ENCODE data around the gene CCDC149. TPM values are rescaled to one million over a fixed set of nuclear protein-coding genes. Genes with fewer than 3 reads are reported as not detected.

CCDC149 gene
- total RNA-seq, 1 donor from 2014 or later = 11.7 TPM

DNA sequence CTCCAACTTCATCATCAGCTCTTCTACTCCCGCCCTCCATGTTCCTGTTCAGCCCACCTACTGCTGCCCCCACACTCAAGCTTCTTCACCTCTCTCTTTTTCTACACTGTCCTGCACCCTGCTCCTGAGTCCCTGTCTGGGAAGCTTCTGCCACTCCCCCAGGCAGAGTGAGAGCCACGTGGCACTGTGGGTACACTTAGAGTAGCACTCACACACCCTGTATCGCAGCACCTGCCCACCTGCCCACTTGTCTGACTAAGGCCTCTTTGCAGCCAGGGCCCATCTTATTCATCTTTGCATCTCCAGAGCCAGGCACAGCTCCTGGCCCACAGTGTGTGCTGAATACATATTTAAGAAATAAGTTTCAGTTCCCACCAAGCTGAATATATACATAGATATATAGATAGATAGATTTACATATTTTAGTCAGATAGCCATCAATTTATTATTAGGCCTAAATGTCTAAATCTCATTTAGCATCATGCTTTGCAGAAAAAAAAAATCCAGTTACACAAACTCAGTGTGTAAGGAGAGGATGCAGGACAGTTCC lies 24.9 kb downstream of the CCDC149 start:
- intact Hi-C loops (cut with DNase I) = no loop called here
- no peak for DNase-seq (ENCODE audit: low spot score)

DNA sequence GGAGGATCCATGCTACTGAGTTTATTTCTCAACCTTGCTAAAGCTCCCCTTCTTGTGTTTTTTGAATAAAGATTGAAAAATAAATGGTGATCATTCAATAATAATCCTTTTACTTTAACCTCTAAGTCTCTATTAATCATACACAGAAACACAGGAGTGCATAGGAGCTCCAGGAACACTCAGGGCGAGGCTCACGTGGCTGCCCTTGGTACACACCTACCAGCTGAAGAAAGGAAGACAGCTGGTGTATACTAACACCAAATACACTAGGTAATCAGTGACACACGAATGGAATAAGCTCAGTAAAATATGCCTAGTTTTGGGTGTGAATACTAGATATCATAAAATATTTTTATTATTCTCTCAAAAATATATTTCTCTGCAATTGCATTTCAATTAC lies 26.2 kb downstream of the CCDC149 start:
- DNase-seq (ENCODE audit: low spot score) = no peak
- intact Hi-C loops (cut with DNase I) = no loop called here

DNA sequence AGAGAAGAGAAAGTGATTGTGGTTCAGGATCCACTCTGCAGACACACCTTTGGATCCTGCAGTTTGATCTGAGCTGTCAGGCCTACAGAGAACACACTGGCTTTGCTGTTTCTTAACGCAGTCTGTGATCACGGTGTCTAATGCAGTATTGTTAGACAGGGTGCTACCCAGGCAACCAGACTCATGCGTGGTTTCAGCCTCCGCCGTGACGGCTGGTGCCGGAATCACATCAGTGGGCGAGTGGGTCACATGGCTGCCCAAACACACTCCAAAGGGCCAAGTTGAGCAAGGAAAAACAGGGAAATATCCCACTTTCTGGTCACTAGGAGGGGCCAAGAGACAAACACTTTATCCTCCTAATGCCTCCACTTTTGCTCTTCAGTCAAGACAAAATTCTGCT lies 27.5 kb downstream of the CCDC149 start:
- intact Hi-C loops (cut with DNase I) = no loop called here
- DNase-seq (ENCODE audit: low spot score) = no peak

DNA sequence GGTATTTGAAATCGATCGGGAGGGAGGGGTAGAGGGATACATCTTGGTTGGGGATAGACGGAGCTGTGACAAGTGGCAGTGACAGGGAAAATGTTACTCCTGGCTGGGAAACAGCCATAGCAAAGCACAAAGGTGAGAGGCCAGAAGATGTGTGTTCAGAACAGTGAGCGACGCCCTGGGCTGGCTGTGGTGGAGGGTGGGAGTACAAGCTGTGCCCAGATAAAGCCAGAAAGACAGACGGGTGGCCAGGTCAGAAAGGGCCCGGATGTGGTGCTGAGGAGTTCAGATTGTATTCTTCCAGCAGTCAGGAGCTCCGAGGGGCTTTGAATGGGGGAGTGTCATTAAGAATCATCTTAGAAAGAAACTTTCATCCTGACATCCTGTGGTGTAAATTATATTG lies 27.9 kb downstream of the CCDC149 start:
- no peak for DNase-seq (ENCODE audit: low spot score)
- intact Hi-C loops (cut with DNase I) = no loop called here

DNA sequence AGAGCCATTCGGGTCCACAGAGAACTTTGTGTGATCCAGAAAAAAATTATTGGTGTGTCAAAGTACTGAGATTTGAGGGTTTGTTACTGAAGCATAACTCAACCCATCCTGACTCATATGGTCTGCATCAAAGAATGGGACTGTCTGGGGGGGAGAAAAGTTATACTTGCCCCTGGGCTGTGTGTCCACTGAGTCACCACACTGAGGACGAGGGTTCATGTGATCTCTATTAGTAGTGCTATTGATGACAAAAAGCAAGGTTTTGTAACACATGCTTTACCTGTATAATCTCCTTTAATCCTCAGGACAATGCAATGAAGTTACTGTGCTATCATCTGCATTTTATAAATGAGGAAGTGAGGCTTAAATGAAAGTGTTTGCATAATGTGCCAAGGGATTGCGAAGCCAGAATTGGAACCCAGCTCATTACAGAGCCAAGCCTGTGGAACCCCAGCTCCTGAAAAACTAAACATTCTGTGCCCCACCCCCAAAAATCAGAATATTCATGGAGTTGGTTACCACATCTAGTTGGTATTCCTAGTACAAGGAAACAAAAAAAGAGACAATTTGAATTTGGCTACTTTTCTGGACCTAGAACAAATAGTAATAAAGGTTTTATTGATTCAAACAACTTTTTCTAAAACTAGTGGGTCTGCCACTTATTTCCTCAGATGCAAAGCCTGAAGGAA lies 31.2 kb downstream of the CCDC149 start:
- DNase-seq (ENCODE audit: low spot score) = no peak
- intact Hi-C loops (cut with DNase I) = no loop called here

DNA sequence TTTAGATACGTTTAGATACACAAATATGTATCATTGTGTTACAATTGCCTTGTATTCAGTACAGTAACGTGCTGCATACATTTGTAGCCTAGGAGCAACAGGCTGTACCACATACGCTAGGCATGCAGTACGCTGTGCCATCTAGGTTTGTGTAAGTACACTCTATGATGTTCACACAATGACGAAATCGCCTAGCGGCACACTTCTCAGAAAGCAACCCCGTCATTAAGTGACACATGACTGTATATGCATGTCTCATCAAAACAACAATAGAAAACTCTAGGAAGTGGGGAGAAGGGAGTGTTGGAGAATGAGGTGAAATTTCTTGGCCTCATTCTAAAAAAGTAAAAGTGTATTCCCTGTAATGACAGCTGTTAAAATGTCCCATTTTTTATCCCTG lies 32.7 kb downstream of the CCDC149 start:
- DNase-seq (ENCODE audit: low spot score) = no peak
- intact Hi-C loops (cut with DNase I) = no loop called here

DNA sequence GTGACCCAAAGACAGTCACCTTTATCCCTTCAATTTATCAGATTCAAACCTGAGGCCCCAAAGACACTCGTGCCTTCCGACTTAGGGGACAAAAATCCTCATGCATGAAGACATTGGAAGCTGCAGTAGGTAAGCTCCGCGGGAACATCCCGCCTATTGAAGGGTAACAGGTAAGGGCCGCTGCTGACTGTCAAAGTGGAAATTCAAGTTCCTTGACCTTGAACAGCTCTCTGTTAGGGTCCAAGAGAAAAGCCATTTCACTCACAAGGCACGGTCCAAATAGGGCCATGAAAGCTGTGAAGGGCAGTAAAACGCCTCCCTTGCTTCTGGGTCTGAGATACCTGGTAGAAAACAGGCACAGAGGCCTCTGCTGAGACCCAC lies 34.2 kb downstream of the CCDC149 start:
- intact Hi-C loops (cut with DNase I) = no loop called here
- DNase-seq (ENCODE audit: low spot score) = no peak

DNA sequence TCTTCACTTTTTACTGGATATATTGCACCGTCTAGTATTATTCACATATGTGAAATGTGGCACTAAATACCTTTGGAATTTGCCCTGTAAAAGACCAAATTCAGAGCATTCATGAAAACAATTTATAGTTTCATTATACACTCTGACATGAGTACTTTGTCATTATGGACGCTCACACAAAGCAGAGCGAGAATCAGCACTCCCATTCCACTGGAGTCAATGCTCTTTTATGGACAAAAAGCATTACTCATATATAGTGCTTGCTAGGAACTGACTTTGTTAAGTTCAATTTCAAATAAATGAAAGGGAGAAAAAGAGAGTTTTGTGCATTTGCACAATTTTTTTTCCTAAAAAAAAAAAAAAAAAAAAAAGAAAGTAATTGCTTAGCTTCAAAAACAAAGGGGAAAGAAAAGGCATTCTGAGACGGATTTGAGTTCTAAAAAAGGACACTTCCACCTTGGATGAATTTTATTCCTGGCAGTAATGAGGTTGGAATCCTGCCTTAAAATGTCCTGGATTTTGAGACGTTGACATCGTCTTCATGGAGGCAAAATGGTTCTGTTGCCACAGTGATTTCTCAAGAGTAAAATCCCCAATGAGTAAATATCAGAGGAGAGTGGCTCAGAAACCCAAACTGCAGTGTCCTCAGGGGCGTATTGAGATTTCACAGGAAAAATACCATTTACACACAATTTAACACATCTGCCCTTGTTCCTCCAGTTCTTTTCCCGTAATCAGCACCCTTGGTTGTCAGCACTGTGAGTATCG lies 34.8 kb downstream of the CCDC149 start:
- no peak for DNase-seq (ENCODE audit: low spot score)
- intact Hi-C loops (cut with DNase I) = no loop called here

DNA sequence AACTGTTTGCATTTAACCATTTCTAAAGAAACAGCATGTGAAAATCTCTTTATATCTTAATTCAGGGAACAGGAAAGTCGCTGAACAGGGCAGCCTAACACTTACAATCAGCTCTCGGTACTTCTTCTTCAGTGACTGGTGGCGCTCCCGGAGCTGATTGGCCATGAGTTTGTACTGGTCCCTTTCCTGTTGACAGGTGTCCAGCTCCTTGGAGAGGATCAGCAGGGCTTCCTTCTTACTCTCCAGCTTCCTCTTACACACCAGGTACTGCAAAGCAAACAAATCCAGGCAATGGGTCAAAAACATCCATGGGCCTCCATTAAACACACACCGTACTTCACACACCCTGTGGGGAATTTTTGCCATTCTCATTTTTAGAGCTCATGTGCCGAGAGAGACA lies 36.4 kb downstream of the CCDC149 start:
- intact Hi-C loops (cut with DNase I) = no loop called here
- no peak for DNase-seq (ENCODE audit: low spot score)

DNA sequence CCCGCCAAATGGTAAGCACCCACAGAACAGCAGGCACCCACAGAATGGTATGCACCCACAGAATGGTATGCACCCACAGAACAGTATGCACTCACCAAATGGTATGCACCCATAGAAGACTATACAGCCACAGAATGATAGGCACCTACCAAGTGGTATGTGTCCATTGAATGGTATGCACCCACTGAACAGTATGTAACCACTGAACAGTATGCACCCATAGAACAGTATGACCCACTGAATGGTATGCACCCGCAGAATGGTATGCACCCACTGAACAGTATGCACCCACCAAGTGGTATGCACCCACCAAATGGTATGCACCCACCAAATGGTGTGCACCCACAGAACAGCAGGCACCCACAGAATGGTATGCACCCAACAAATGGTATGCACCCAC lies 40.1 kb downstream of the CCDC149 start:
- no peak for DNase-seq (ENCODE audit: low spot score)
- intact Hi-C loops (cut with DNase I) = no loop called here

DNA sequence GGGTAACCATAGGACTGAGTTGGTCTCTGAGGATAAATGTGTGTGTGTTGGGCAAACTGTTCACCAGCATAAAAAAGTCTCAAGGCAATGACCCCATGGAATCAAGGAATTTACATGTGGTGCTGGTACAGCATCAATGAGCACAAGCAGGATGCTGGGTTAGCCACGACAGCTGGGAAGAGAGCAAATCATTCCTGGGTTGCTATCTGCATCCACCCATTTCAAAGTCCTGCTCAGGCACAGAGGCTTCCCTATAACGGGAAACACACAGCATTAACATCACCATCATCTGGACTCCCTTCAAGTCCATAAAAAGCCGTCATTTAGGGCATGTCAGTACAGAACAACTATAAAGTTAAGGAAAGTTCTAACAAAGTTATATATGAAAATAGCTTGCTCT lies 41.6 kb downstream of the CCDC149 start:
- intact Hi-C loops (cut with DNase I) = no loop called here

DNA sequence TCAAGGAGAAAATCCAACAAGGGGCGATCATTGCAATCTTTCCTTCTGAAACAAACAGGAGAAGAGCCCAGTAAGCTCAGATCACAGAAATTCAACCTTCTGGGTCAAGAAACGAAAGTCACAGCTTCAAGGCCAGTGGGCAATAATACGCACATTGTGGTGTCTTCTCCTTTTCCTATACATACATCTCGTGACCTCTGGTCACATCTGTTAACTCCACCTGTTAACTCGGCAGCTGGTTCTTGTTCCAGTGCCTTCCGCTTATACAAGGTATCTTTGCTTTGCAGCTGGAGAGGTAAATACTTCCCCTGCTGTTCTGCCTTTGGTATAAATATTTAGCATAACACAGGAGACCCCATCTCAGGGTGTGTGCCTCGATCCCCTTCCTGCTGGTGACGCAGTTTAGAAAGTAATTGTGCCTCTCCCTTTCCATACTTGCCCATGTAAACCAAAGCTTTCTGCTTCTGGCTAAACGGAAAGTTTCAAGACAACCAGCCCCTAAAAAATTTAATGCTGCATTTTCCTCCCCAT lies 45.0 kb downstream of the CCDC149 start:
- intact Hi-C loops (cut with DNase I) = no loop called here
- no peak for DNase-seq (ENCODE audit: low spot score)

More for the DNA sequence above, 41.6 kb downstream of the CCDC149 start:
- no peak for DNase-seq (ENCODE audit: low spot score)

DNA sequence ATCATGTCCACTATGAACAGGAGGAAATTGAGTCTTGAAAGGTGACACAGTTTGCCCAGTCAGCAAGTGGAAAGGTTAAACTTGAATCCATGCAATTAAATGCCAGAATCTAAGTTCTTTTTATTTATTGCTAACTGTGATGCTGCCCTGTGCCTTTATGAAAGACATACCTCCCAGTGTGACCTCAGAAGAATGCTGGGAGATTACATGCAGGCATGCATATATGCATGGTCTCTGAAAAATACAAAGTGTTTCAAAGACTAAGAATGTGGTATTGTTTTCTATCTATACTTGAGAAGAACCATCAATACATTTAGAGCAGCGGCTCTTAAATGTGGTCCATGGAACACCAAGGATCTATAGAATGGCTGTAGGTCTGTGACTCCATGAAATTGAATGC lies 45.6 kb downstream of the CCDC149 start:
- intact Hi-C loops (cut with DNase I) = no loop called here
- DNase-seq (ENCODE audit: low spot score) = no peak

DNA sequence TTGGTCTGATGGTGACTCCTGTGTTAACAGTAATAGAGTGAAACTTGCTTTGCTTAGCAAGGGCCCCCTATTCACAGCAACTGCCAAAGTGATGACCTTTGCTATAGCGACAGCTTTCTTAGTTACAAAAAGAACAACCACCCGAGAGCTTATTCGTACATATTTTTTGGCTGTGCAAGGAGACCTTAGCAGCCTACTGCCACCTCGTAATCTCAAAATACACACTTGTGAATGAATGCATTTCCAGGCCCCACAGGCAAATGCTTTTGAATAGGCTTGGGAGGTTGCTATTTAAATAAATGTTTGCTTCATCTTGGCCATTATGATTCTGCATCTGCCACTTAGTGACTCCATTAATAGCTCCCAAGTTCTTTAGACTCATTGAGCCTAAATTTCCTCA lies 47.4 kb downstream of the CCDC149 start:
- intact Hi-C loops (cut with DNase I) = no loop called here
- no peak for DNase-seq (ENCODE audit: low spot score)

DNA sequence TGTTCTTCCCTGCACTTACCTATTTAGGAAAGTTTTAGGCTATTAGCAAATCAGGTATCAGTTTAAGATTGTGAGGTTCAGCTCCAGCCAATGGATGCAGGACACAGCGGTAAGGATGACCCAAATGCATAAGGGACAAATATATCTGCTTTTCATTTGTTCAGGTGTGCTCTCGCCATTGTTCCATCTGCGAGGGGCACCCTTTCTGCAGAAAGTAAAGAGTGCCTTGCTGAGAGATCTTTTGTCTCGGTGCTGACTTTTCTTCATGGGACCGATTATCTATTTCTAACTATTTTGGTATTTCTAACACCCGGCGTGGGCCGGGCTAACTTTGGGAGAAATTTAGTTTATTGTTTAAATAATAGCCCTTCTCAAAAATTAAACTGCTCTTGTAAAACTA lies 49.0 kb downstream of the CCDC149 start:
- intact Hi-C loops (cut with DNase I) = no loop called here
- no peak for DNase-seq (ENCODE audit: low spot score)

DNA sequence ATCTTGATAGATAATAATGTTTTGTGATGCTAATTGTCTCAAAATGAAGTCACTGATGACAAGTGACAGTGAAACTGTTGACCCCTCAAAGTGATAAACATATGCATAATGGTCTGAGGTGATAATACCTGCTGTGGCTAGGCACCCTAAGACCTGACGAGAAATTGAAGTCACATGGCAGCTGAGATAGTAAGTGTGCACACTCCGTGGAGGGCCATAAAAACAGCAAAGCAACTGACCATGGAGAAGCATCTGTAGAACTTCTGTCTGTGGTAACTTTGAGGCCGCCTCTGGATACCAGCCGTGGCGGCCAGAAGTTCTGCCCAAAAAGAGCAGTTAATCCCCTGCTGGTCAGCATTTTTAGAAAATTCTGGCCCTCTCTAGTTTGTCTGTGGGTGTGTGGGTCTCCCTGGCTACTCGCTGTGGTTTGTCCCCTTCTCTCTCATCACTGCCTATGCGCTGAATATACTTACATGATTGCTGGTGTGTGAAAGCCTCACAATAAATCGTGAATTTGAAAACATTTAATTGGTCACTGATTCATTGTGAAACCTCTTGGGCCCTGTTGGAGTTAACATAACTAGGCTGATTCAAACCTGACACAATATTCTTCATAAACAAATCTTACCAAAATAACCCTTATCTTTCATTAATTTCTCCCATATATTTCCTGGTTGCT lies 50.6 kb downstream of the CCDC149 start:
- intact Hi-C loops (cut with DNase I) = no loop called here
- DNase-seq (ENCODE audit: low spot score) = no peak

DNA sequence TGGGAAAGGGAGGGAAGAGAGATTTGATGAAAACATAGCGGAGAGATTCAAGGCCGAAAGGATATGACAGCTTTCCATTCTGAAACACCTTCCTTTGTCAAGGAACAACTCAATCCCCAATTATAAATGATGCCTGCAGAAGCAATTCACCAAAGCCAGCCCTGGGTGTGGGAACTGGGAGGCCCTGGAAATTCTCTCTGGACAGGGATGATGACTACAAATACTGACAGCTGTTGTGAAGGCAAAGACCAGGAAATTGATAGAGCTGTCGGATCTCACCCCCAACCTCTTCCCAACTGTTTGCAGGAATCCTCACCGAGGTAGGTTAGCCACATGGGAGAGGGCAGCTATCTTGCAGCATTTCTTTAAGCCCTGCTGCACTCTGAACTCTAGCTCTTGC lies 54.3 kb downstream of the CCDC149 start:
- intact Hi-C loops (cut with DNase I) = loop anchor here (5.0 kb wide), 1 partner anchor 66 kb away; no protein-coding TSS in a partner anchor
- DNase-seq (ENCODE audit: low spot score) = no peak

DNA sequence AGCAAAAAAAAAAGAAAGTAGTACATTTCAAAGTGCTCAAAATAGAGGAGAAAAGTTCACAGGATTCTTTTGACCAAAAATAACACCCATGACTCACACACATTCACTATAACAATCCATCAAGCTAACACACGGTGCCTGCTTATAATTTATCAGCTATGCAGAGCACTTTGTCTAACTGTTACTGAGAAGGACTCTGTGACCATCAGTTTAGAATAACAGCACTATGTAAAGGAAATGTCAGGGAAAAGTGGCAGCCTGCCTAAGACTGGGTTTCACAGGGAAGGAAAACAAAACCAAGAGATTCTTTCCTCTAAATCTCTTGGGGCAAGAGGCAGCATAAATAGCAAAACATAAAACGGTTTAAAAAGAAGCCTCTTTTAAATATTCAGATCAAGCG lies 54.8 kb downstream of the CCDC149 start:
- DNase-seq (ENCODE audit: low spot score) = no peak
- intact Hi-C loops (cut with DNase I) = loop anchor here (5.0 kb wide), 1 partner anchor 66 kb away; no protein-coding TSS in a partner anchor

DNA sequence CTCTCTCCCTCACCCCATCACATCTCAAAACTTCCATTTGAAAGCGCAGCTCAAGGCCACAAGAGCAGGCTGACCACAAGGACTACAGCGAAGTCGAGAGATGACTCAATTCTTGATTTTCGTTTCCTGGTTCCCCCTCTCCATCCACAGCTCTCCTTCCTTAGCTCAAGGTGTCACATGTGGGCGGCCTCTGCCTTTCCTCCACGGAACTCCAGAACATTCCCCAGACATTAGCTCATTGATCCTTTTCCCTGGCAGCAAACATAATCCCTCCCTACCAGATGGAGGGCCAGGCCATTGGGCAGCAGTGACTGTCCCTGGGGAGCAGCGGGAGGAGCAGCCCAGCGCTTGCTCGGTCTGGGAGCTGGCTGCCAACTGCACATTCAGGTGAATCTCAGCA lies 56.3 kb downstream of the CCDC149 start:
- no peak for DNase-seq (ENCODE audit: low spot score)
- intact Hi-C loops (cut with DNase I) = loop anchor here (5.0 kb wide), 1 partner anchor 64 kb away; no protein-coding TSS in a partner anchor

DNA sequence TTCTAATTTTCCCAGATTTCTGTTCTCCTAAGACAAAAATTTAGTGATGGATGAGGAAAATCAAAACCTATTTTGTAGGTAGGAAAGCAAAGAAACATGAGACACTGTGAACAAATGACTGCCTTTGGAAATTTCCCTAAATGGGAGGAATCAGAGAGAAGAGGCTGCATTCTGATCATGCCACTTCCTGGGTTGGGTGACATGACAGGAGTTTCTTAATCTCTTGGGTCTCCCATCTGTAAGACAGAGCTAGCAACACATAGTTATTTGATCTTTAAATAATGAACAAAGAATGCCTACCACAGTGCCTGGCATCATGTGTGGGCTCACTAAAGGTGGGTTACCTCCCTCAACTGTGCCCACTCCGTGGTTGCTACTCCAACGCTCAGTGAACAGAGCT lies 57.1 kb downstream of the CCDC149 start:
- no peak for DNase-seq (ENCODE audit: low spot score)
- intact Hi-C loops (cut with DNase I) = loop anchor here (5.0 kb wide), 1 partner anchor 63 kb away; no protein-coding TSS in a partner anchor
